HCT116 (cell line): ENCODE data around the gene CASTOR1. TPM values are rescaled to one million over a fixed set of nuclear protein-coding genes. Genes with fewer than 3 reads are reported as not detected.

ENCODE experiments used
- ATAC-seq: fragments of 200-7000 bp; cut with Tn5 transposase; 2 replicates; pipeline ENCODE4 v1.9.1; 2020; ENCODE audit warnings: mild to moderate bottlenecking, moderate library complexity
- BruUV-seq: library from RNA; stranded (reverse); fragments of 400-500 nt; replicated peaks from 2 replicates; lab custom pipeline; 2021; lab: Mats Ljungman, UMichigan
- CTCF ChIA-PET: fragments of 300-600 bp; sonication (Branson Sonifier 250); formaldehyde crosslinking; loops from one replicate; lab custom pipeline; 2021; ENCODE audit warnings: antibody characterized with exemption; lab: Charles Lee
- POLR2A ChIA-PET: fragments of 300-600, 350-600 bp; sonication (Branson Sonifier 250); formaldehyde crosslinking; loops from one replicate; lab custom pipeline; 2021; ENCODE audit warnings: antibody characterized with exemption; lab: Charles Lee
- RAD21 ChIA-PET, 2 experiments: fragments of 300-600 bp; sonication (Branson Sonifier 250); formaldehyde crosslinking; loops; one replicate each; lab custom pipeline; 2023; ENCODE audit warnings: low total read pairs in 2 of 2; ENCODE audit not compliant: uncharacterized antibody in 2 of 2, unreplicated experiment in 2 of 2, low non-redundant PET in 1 of 2; lab: Charles Lee
- DNase-seq: peaks from one replicate; pipeline ENCODE4 v3.0.0-alpha.2; 2010; ENCODE audit warnings: low read depth, low spot score
- H2AFZ ChIP-seq: fragments of 200-600 bp; shearing (Covaris generic), sonication (generic); 2 replicates; pipeline ENCODE4 v1.6.1; 2017; ENCODE audit warnings: low read depth, mixed run types, mixed read lengths, antibody characterized with exemption, low read length; ENCODE audit not compliant: poor library complexity, severe bottlenecking
- H3K27ac ChIP-seq: 2 replicates; pipeline ENCODE4 v1.5.1; 2012; ENCODE audit warnings: low read depth, low read length
- H3K27me3 ChIP-seq: fragments of 200-600 bp; sonication (generic); 2 replicates; pipeline ENCODE4 v1.6.1; 2016; ENCODE audit warnings: mixed run types, low read length, mixed read lengths; ENCODE audit not compliant: insufficient read depth
- H3K36me3 ChIP-seq, 2 experiments: fragments of 200-500 bp in 1 of 2; fragments of 200-600 bp in 1 of 2; sonication (Bioruptor generic) in 1 of 2; sonication (generic) in 1 of 2; 2 replicates each; pipeline versions ENCODE4 v1.5.1 to v1.6.1; 2014 to 2016; ENCODE audit warnings: low read length in 2 of 2, inconsistent platforms in 1 of 2, mixed read lengths in 1 of 2, mixed run types in 1 of 2; ENCODE audit not compliant: insufficient read depth in 2 of 2, control insufficient read depth in 1 of 2
- H3K4me1 ChIP-seq, 2 experiments: fragments of 200-600 bp in 1 of 2; sonication (generic) in 1 of 2; 2 replicates each; pipeline versions ENCODE4 v1.5.1 to v1.6.1; 2012 to 2017; ENCODE audit warnings: low read length in 2 of 2, inconsistent platforms in 1 of 2, mild to moderate bottlenecking in 1 of 2, mixed read lengths in 1 of 2, mixed run types in 1 of 2, moderate library complexity in 1 of 2; ENCODE audit not compliant: insufficient read depth in 2 of 2, control insufficient read depth in 1 of 2
- H3K4me2 ChIP-seq: fragments of 200-600 bp; sonication (generic); 2 replicates; pipeline ENCODE4 v1.6.1; 2017; ENCODE audit warnings: mixed run types, low read length, mixed read lengths
- H3K4me3 ChIP-seq, 2 experiments: fragments of 200-600 bp in 1 of 2; sonication (generic) in 1 of 2; replicated peaks in 1 of 2; 2 replicates each; pipeline ENCODE4 v1.5.1; 2011 to 2016; ENCODE audit warnings: low read length in 2 of 2, control low read depth in 1 of 2, low read depth in 1 of 2, mild to moderate bottlenecking in 1 of 2, mixed read lengths in 1 of 2, mixed run types in 1 of 2
- H3K79me2 ChIP-seq: fragments of 200-600 bp; sonication (generic); 2 replicates; pipeline ENCODE4 v1.6.1; 2017; ENCODE audit warnings: mild to moderate bottlenecking, mixed run types, low read length, moderate library complexity, mixed read lengths; ENCODE audit not compliant: insufficient read depth
- H3K9ac ChIP-seq: fragments of 200-600 bp; sonication (generic); 2 replicates; pipeline ENCODE4 v1.6.1; 2016; ENCODE audit warnings: low read length, mixed read lengths
- H3K9me2 ChIP-seq: fragments of 200-600 bp; sonication (generic), shearing (Covaris generic); 2 replicates; pipeline ENCODE4 v1.6.1; 2017; ENCODE audit warnings: mixed run types, mild to moderate bottlenecking, moderate library complexity; ENCODE audit not compliant: insufficient read depth
- H3K9me3 ChIP-seq, 2 experiments: fragments of 200-500 bp in 1 of 2; fragments of 200-600 bp in 1 of 2; sonication (Bioruptor generic) in 1 of 2; sonication (generic) in 1 of 2; 2 replicates each; pipeline ENCODE4 v1.6.1; 2014 to 2017; ENCODE audit warnings: low read length in 2 of 2, mixed read lengths in 2 of 2, inconsistent platforms in 1 of 2, low read depth in 1 of 2, mild to moderate bottlenecking in 1 of 2, mixed run types in 1 of 2, moderate library complexity in 1 of 2; ENCODE audit not compliant: control insufficient read depth in 1 of 2, insufficient read depth in 1 of 2
- H4K20me1 ChIP-seq: fragments of 200-600 bp; sonication (generic), shearing (Covaris generic); 2 replicates; pipeline ENCODE4 v1.6.1; 2017; ENCODE audit warnings: mixed run types, mild to moderate bottlenecking, moderate library complexity; ENCODE audit not compliant: insufficient read depth
- ATF3 ChIP-seq: IDR thresholded peaks from 2 replicates; pipeline ENCODE4 v1.6.1; 2012
- CBX3 ChIP-seq: IDR thresholded peaks from 2 replicates; pipeline ENCODE4 v1.6.1; 2012; ENCODE audit warnings: low read depth
- CTCF ChIP-seq, 3 experiments: fragments of 200-600 bp in 1 of 3; sonication (generic) in 1 of 3; IDR thresholded peaks in 2 of 3; conservative IDR thresholded peaks in 1 of 3; 2 replicates each; pipeline ENCODE4 v1.5.1; 2012 to 2017; ENCODE audit warnings: low read depth in 2 of 3, low read length in 2 of 3, antibody characterized with exemption in 1 of 3, borderline replicate concordance in 1 of 3, control low read depth in 1 of 3, mild to moderate bottlenecking in 1 of 3, mixed read lengths in 1 of 3, mixed run types in 1 of 3, moderate library complexity in 1 of 3; ENCODE audit not compliant: insufficient read depth in 1 of 3
- EGR1 ChIP-seq: IDR thresholded peaks from 2 replicates; pipeline ENCODE4 v1.6.1; 2012; ENCODE audit warnings: low read depth
- EZH2 ChIP-seq: fragments of 200-600 bp; sonication (generic); IDR thresholded peaks from 2 replicates; pipeline ENCODE4 v1.6.1; 2017; ENCODE audit warnings: antibody characterized with exemption, mixed run types
- MAX ChIP-seq: IDR thresholded peaks from 2 replicates; pipeline ENCODE4 v1.6.1; 2012
- POLR2A ChIP-seq: IDR thresholded peaks from 2 replicates; pipeline ENCODE4 v1.7.0; 2011; ENCODE audit warnings: borderline replicate concordance; ENCODE audit not compliant: insufficient read depth, insufficient read length; ENCODE audit errors: extremely low read depth
- POLR2AphosphoS5 ChIP-seq: IDR thresholded peaks from 2 replicates; pipeline ENCODE4 v1.6.1; 2011; ENCODE audit warnings: mild to moderate bottlenecking, low read depth, low read length, moderate library complexity
- REST ChIP-seq: IDR thresholded peaks from 2 replicates; pipeline ENCODE4 v1.6.1; 2012; ENCODE audit warnings: low read depth
- SP1 ChIP-seq: IDR thresholded peaks from 2 replicates; pipeline ENCODE4 v1.6.1; 2012; ENCODE audit warnings: low read depth
- SRF ChIP-seq: IDR thresholded peaks from 2 replicates; pipeline ENCODE4 v1.6.1; 2012; ENCODE audit warnings: low read depth
- TCF7L2 ChIP-seq: IDR thresholded peaks from 2 replicates; pipeline ENCODE4 v1.7.0; 2011; ENCODE audit warnings: borderline replicate concordance, inconsistent platforms; ENCODE audit not compliant: insufficient read depth, insufficient read length; ENCODE audit errors: extremely low read depth
- YY1 ChIP-seq: IDR thresholded peaks from 2 replicates; pipeline ENCODE4 v1.6.1; 2011; ENCODE audit warnings: low read length, low read depth, moderate library complexity, mild to moderate bottlenecking; ENCODE audit not compliant: insufficient replicate concordance; ENCODE audit errors: extremely low read depth
- ZFX ChIP-seq: fragments of 450-650 bp; IDR thresholded peaks from 2 replicates; pipeline ENCODE4 v1.6.1; 2017
- ZNF274 ChIP-seq: fragments of 200-500 bp; sonication (Bioruptor generic); IDR thresholded peaks from 2 replicates; pipeline ENCODE4 v1.6.1; 2014; ENCODE audit warnings: mild to moderate bottlenecking, low read depth, low read length, inconsistent platforms
- intact Hi-C: fragments of 100-400 bp; cut with micrococcal nuclease; formaldehyde crosslinking; loops from 2 replicates; pipeline ENCODE4 v1.10.0; 2022
- total RNA-seq: library from RNA; stranded (reverse); gene quantifications from one replicate; pipeline ENCODE4 v1.2.1, GENCODE V29; 2021; ENCODE audit not compliant: unreplicated experiment

Gene CASTOR1
- total RNA-seq, 1 experiment from 2014 or later, result 6.5 TPM

- no peaks in the 10 kb centered on the region for H3K9me2 ChIP-seq
- POLR2A ChIA-PET, result no interaction called here
- H3K27me3 ChIP-seq, result no peaks in the 10 kb centered on the region
- ATAC-seq, result no peak
- H3K36me3 ChIP-seq, result no peaks in the 10 kb centered on the region
- H3K9me3 ChIP-seq, result no peaks in the 10 kb centered on the region
- TF ChIP-seq CTCF (IDR thresholded peaks at IDR 0.05 in 2 of 3, conservative IDR thresholded peaks at IDR 0.05 in 1 of 3; ENCODE audit: borderline replicate concordance in 1 of 3, insufficient read depth in 1 of 3, low read depth in 2 of 3, low read length in 2 of 3) (no peak), SRF (no peak), EZH2 (no peak), ZNF274 (no peak), TCF7L2 (no peak), POLR2AphosphoS5 (no peak), ATF3 (no peak), ZFX (no peak), YY1 (no peak), CBX3 (no peak), SP1 (no peak), POLR2A (no peak), MAX (no peak), REST (no peak), EGR1 (no peak)
- TF ChIP-seq, all 23 proteins: peak for 0
- no peak for DNase-seq
- Histone ChIP-seq H3K79me2 (no peaks in the 10 kb centered on the region), H3K4me1 (peaks cover 17 to 36% of the 10 kb centered on the region in 2 experiments), H3K9ac (no peak overlapping the region), H3K4me3 (no peak overlapping the region), H4K20me1 (no peaks in the 10 kb centered on the region), H3K27ac (no peak overlapping the region), H2AFZ (no peak overlapping the region), H3K4me2 (no peak overlapping the region)
- RAD21 ChIA-PET, result no interaction called here
- BruUV-seq, result no TSS peak
- intact Hi-C loops, result loop anchor here (5.0 kb wide), 1 partner anchor 143 kb away; the partner anchor contains the start of gene MTFP1
- CTCF ChIA-PET, result interaction anchor here (0.6 kb wide), 2 partner anchors 21 to 29 kb away, joined by 3 to 4 read pairs; no protein-coding TSS in a partner anchor
Measured at GRCh38 chr22:30284666-30285065, 4.6 kb downstream of the CASTOR1 start.
